Forelimb muscle (tissue), 1 donor: Measurements from ENCODE around the gene SERHL2. TPM values are rescaled to one million over a fixed set of nuclear protein-coding genes. Genes with fewer than 3 reads are reported as not detected.

Experiments used
- polyA plus RNA-seq: library from polyadenylated mRNA; unstranded; fragments of 120-200 nt; gene quantifications from one replicate; pipeline ENCODE4 v1.2.1, GENCODE V29; 2013; ENCODE audit not compliant: insufficient read length

Gene SERHL2
- polyA plus RNA-seq, 1 donor = 3.2 TPM

Other genes with a start within 250 kb of the SERHL2 start
- gene NFAM1, start 121.6 kb upstream of the SERHL2 start, polyA plus RNA-seq = 0.56 TPM
- gene RRP7A, start 34.2 kb upstream of the SERHL2 start, polyA plus RNA-seq = 16.5 TPM
- 54.9 TPM for gene POLDIP3, start 60.9 kb downstream of the SERHL2 start, polyA plus RNA-seq
- gene ATP5MGL, start 86.6 kb downstream of the SERHL2 start, polyA plus RNA-seq = 0.18 TPM
- gene CYB5R3, start 95.4 kb downstream of the SERHL2 start, polyA plus RNA-seq = 156 TPM
- 29.1 TPM for gene A4GALT, start 166.9 kb downstream of the SERHL2 start, polyA plus RNA-seq